GM20000 (cell line): ENCODE results near the gene RAB24.

Experiments
- DNase-seq: peaks from one replicate; pipeline ENCODE4 v3.0.0; 2012; ENCODE audit warnings: low spot score
- TF ChIP-seq, protein P1 (sequence below): IDR thresholded peaks from 2 replicates; pipeline ENCODE4 v1.5.1; 2012; ENCODE audit warnings: mild to moderate bottlenecking, control low read depth; ENCODE audit errors: extremely low read depth, missing control alignments

Gene RAB24

DNA sequence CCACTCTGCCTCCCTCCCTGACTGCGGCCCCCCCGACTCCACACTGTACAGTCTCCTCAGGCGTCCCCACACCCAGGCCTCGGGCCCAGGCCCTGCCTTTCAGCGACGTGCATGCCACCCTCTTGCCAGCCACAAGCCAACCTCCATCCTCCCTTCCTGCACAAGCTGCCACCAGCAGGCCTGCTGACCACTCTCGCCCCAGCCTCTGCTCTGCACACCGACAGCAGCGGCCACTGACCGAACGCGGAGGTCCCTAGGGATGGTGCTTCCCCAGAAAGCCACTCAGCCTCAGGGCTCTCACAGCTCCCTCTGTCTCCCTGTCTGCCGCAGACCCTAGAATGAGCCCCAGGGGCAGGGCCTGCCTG is 29.4 kb upstream of the RAB24 start:
- TF ChIP-seq, protein P1, sequence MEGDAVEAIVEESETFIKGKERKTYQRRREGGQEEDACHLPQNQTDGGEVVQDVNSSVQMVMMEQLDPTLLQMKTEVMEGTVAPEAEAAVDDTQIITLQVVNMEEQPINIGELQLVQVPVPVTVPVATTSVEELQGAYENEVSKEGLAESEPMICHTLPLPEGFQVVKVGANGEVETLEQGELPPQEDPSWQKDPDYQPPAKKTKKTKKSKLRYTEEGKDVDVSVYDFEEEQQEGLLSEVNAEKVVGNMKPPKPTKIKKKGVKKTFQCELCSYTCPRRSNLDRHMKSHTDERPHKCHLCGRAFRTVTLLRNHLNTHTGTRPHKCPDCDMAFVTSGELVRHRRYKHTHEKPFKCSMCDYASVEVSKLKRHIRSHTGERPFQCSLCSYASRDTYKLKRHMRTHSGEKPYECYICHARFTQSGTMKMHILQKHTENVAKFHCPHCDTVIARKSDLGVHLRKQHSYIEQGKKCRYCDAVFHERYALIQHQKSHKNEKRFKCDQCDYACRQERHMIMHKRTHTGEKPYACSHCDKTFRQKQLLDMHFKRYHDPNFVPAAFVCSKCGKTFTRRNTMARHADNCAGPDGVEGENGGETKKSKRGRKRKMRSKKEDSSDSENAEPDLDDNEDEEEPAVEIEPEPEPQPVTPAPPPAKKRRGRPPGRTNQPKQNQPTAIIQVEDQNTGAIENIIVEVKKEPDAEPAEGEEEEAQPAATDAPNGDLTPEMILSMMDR: no peak
- DNase-seq: no peak

DNA sequence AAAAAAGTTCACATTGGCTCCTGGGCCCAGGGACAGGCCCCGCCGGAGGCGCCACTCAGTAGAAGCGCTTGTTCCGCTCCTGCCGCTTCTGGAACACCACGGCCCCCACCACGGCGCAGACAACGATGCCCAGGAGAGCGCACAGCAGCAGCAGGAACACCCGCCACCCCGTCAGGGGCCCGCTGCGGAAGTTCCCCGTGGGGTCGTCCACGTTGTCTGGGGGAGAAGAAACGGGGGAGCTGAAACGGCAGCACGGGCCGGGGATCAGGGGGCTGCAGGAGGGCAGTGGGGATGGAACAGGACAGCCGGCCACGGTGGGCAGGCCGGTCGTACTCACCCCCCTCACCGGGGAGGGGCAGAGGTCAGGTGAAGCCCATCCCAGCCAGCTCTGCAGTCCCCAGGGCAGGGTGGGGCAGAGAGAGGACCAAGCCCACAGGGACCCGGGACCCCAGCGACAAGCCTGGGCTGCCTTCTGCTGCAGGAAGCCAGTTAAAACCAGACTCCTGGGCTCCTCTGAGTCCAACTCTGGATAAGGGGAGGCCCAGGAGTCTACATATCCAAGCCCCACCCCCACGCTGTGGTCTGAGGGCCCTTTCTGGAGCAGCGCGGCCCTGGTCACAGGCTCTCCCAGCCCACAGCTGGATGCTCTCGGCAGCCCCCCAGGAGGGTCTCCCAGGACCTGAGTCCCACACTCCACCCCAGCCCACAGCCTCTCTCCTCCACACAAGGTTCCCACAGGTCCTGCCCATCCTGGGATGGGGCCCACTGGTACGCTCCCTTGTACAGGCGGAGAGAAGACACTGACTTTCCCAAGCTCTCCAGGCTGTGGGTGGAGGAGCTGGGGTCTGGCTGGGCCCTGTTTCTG is 28.7 kb upstream of the RAB24 start:
- DNase-seq: no peak
- TF ChIP-seq, protein P1: no peak

DNA sequence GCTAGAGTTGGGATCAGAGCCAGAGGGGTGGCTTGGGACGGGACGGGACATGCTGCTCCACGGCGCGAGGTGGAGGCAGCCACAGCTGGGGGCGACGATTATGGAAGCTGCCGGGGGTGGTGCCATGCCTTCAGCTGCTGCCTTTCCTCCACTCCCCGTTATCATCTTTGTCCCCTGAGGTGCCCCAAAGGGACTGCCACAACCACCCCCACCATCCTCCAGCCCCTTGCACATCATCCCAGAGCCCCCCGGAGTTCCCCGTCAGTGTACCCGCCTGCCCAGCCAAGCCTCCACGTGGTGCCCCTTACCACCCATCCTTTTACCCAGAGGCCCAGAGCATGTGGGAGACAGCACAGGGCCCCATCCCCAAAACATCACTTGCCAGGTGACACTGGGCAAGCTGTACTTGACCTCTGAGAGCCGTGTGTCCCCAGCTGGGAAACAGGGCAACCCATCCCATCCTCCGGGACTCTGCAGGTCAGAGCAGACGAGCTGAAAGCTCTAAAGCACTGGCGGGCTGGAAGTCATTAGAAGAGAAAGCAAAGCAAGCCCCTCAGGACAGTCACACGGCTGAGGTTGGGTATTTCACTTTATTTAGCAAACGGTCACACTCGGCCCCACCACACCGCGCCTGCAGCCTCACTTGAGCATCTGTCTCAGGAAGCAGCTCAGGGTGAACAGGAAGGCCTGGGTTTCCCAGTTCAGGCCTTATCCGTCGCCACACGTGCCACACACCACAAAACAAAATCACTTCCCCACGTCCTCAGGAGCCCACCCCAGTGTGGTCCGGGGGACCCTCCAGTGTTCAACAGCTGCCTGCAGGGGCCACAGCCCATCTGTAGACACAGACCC is 27.7 kb upstream of the RAB24 start:
- TF ChIP-seq, protein P1: no peak
- DNase-seq: no peak

DNA sequence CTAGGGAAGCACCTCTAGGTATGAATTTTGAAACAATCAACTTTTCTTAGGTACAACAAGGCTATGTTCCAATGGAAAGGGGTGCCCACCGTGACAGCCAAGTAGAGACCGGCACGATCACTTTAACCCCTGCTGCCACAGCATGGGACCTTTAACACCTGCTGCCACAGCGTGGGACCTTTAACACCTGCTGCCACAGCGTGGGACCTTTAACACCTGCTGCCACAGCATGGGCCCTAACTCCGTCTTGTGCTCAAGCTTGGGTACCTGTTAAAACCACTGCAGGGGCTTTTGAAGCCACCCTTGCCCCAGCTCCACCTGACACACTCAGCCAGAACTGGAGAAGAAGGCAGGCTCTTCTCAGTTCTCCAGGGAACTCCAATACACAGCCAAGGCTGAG is 26.4 kb upstream of the RAB24 start:
- DNase-seq: no peak
- TF ChIP-seq, protein P1: no peak

DNA sequence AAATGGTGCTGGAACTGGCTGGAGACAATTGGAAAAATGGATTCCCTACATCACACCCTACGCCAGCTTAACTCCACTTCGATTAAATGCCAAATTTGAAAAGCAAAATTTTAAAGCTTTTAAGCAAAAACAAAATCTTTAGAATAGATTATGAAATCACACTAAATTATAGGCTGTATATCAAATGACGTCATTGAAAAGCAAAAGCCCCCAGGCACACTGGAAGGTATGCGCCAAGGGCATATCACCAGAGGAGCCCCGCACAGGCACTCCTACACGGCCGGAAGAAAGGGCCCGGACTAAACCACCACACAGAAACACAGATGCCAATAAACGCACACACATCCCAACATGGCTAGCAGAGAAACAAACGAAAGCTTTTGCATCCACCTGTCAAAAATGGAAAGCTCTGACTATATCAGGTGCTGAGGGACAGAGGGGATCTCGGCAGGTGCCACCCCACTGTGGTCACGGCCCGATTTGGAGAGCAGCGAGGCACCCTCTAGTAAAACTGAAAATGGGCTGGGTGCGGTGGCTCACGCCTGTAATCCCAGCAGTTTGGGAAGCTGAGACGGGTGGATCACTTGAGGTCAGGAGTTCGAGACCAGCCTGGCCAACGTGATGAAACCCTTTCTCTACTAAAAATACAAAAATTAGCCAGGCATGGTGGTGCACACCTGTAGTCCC is 25.2 kb upstream of the RAB24 start:
- TF ChIP-seq, protein P1: no peak
- no peak for DNase-seq

DNA sequence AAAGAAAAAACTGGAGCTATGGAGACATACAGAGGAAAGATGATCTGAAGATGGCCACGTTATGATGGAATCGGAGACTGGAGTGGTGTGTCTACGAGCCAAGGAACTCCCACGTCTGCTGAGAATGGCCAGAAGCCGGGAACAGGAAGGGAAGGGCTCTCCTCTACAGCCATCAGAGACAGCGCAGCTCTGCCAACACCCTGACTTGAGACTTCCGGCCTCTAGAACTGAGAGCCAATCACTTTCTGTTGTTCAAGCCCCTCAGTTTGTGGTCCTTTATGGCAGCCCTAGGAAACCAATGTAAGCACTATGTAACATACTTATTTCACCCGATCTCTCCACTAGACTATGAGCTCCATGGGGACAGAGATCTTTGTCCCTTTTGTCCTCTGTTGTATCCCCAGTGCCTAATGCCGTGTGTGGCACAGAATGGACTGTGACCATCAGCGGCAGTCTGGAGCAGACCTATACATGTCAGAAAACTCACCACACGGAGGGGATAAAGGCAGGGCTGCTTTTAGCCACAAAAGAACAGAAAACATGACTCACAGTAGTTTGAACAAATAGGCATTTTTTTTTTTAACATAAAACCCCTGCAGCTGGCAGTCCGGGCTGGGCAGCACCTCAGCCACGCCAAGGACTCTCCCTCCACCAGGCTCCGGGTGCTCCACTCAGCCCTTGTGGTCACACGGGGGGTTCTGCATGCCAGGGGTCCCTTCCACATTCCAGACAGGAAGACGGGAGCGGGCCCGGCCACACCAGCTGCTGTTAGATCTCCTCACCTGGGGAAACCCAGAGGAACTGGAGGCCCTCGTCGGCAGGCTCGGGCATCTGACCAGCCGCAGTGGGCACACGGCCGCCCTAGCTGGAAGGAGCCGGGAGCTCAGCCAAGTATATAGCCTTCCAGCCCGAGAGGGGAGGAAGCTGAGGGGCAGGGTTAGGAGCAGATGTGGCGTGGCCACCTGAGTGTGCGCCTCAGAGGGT is 24.3 kb upstream of the RAB24 start:
- no peak for DNase-seq
- TF ChIP-seq, protein P1: no peak
